ENCODE measurements around the gene EPHB1. TPM values are rescaled to one million over a fixed set of nuclear protein-coding genes. Genes with fewer than 3 reads are reported as not detected.

The EPHB1 gene
- total RNA-seq, 1 donor = 1.3 TPM

DNA sequence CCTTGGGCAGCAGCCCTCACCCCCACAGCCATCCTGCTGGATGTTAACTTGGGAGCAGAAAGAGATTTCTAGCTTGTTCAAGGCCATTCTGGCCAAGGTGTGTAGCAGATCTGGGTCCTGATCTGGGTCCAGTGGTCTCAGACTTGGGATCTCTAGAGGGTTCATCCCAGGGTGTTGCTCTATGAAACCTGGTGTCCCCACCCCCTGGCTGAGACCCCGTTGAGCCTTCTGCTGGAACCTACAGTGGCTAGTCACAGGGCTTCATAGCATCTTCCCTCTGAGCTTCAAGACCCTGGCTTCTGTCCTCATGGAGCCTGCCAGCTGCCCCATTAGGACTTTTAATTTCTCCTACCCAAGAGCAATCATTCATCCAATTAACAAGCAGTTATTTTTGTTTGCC is 64.3 kb downstream of the EPHB1 start:
- no peak for DNase-seq (ENCODE audit: low read depth)
- TF ChIP-seq CTCF (IDR thresholded peaks at IDR 0.05; ENCODE audit: insufficient read depth, low read depth, low read length) = no peak
- no peak overlapping the region for H3K4me3 ChIP-seq (ENCODE audit: low read depth, low read length)

GRCh38 chr3:134860141-134860540 is 65.1 kb downstream of the EPHB1 start:
- no peak for TF ChIP-seq CTCF (IDR thresholded peaks at IDR 0.05; ENCODE audit: insufficient read depth, low read depth, low read length)
- no peak for DNase-seq (ENCODE audit: low read depth)
- no peak overlapping the region for H3K4me3 ChIP-seq (ENCODE audit: low read depth, low read length)

DNA sequence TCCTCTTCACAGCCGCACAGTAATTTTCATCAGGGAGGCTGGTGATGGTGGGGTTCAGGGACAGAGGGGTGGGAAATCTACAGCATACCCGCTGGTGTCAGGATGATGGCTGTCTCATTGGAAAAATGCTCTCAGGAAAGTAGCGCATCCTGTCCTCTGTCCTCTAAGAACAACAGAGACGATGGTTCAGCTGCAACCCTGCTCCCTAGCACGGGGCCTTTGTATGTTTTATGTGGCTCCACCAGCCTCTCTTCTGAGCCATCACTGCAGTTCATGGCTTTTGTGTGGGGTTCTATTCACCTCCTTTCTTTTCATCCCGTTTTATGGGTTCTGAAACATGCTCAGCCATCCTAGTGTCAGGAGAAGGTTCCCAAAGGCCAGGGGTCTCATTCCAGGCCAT is 68.9 kb downstream of the EPHB1 start:
- no peak for TF ChIP-seq CTCF (IDR thresholded peaks at IDR 0.05; ENCODE audit: insufficient read depth, low read depth, low read length)
- no peak overlapping the region for H3K4me3 ChIP-seq (ENCODE audit: low read depth, low read length)
- no peak for DNase-seq (ENCODE audit: low read depth)

- no peak for TF ChIP-seq CTCF (IDR thresholded peaks at IDR 0.05; ENCODE audit: insufficient read depth, low read depth, low read length)
- H3K4me3 ChIP-seq (ENCODE audit: low read depth, low read length) = no peak overlapping the region
- DNase-seq (ENCODE audit: low read depth) = peak; percentile 2
These were observed 69.6 kb downstream of the EPHB1 start for GRCh38 chr3:134864636-134865035.

- DNase-seq (ENCODE audit: low read depth) = no peak
- no peak for TF ChIP-seq CTCF (IDR thresholded peaks at IDR 0.05; ENCODE audit: insufficient read depth, low read depth, low read length)
- H3K4me3 ChIP-seq (ENCODE audit: low read depth, low read length) = no peak overlapping the region
These were observed 72.2 kb downstream of the EPHB1 start for GRCh38 chr3:134867277-134867676.

GRCh38 chr3:134869153-134869726 is 74.2 kb downstream of the EPHB1 start:
- no peak for TF ChIP-seq CTCF (IDR thresholded peaks at IDR 0.05; ENCODE audit: insufficient read depth, low read depth, low read length)
- no peak overlapping the region for H3K4me3 ChIP-seq (ENCODE audit: low read depth, low read length)
- DNase-seq (ENCODE audit: low read depth) = no peak

DNA sequence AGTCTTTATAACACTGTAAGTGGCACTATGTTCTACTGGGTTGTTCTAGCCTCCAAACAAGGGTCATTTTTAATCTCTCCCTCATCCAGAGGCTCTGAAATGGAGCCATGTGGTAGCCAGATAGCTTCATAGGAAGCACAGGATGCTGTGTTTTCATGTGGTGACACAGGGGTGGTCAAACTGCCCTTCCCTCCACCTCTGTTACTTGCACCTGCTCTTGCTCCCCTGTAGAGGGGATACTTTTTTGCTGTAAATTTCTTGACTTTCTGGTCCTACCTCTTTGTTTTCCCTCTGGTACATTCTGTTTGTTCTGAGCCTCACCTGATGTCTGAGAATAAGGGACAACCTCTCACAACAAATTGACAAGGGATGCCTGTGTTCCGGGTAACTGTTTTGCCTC is 76.8 kb downstream of the EPHB1 start:
- DNase-seq (ENCODE audit: low read depth) = no peak
- no peak for TF ChIP-seq CTCF (IDR thresholded peaks at IDR 0.05; ENCODE audit: insufficient read depth, low read depth, low read length)
- no peak overlapping the region for H3K4me3 ChIP-seq (ENCODE audit: low read depth, low read length)
